Right hindlimb (tissue), 1 donor: ENCODE results near the gene IL4R.
"Not testable (repeated sequence)": the region's sequence is repeated elsewhere in the genome, so short reads cannot be mapped to it uniquely, and the experiment has no call there.

Experiments
- DNase-seq: peaks from one replicate; pipeline ENCODE4 v3.0.0-alpha.2; 2018

The IL4R gene

GRCh38 chr16:27385398-27385797 is 71.6 kb downstream of the IL4R start:
- DNase-seq, result no peak

- DNase-seq, result no peak
These were observed 72.9 kb downstream of the IL4R start for GRCh38 chr16:27386674-27387073.

GRCh38 chr16:27387724-27388123 is 74.0 kb downstream of the IL4R start:
- no peak for DNase-seq

- DNase-seq, result no peak
These were observed 75.6 kb downstream of the IL4R start for GRCh38 chr16:27389272-27389961.

GRCh38 chr16:27390151-27390550 is 76.4 kb downstream of the IL4R start:
- no peak for DNase-seq

- DNase-seq, result no peak
These were observed 78.9 kb downstream of the IL4R start for GRCh38 chr16:27392671-27393070.

GRCh38 chr16:27394516-27394915 is 80.7 kb downstream of the IL4R start:
- no peak for DNase-seq

GRCh38 chr16:27398341-27398893 is 84.6 kb downstream of the IL4R start:
- DNase-seq, result not testable (repeated sequence)

GRCh38 chr16:27398894-27399853 is 85.4 kb downstream of the IL4R start:
- no peak for DNase-seq

- DNase-seq, result no peak
These were observed 86.2 kb downstream of the IL4R start for GRCh38 chr16:27399969-27400368.

- DNase-seq, result no peak
These were observed 87.2 kb downstream of the IL4R start for GRCh38 chr16:27400751-27401620.

- DNase-seq, result peak; percentile 85
These were observed 88.2 kb downstream of the IL4R start, which contains the start of gene IL21R for GRCh38 chr16:27401768-27402568. Gene IL21R, plus strand, starts transcription at chr16:27402174. Its CDS starts 27,898 bp downstream, at chr16:27430072.

GRCh38 chr16:27402569-27402963 is 88.8 kb downstream of the IL4R start:
- no peak for DNase-seq

- DNase-seq, result no peak
These were observed 89.3 kb downstream of the IL4R start for GRCh38 chr16:27402964-27403600.

- DNase-seq, result no peak
These were observed 89.8 kb downstream of the IL4R start for GRCh38 chr16:27403601-27403992.

GRCh38 chr16:27404163-27404823 is 90.5 kb downstream of the IL4R start:
- no peak for DNase-seq

- peak; percentile 45 for DNase-seq
These were observed 92.0 kb downstream of the IL4R start for GRCh38 chr16:27405546-27406451.

- no peak for DNase-seq
These were observed 92.8 kb downstream of the IL4R start for GRCh38 chr16:27406511-27407128.

- no peak for DNase-seq
These were observed 93.4 kb downstream of the IL4R start for GRCh38 chr16:27407133-27407532.
